GM23248 (cell line): ENCODE measurements around the gene PRKCQ. TPM values are rescaled to one million over a fixed set of nuclear protein-coding genes. Genes with fewer than 3 reads are reported as not detected.
"Not testable (repeated sequence)": the region's sequence is repeated elsewhere in the genome, so short reads cannot be mapped to it uniquely, and the experiment has no call there.

Source experiments
- DNase-seq: peaks from one replicate; pipeline ENCODE4 v3.0.0-alpha.2; 2015
- H2AFZ ChIP-seq: fragments of 200-600 bp; sonication (generic); 2 replicates; pipeline ENCODE4 v1.6.1; 2016; ENCODE audit warnings: antibody characterized with exemption
- H3F3A ChIP-seq: fragments of 200-600 bp; sonication (generic); 2 replicates; pipeline ENCODE4 v1.6.1; 2016; ENCODE audit warnings: mild to moderate bottlenecking, antibody characterized with exemption, mixed run types; ENCODE audit not compliant: insufficient read depth
- H3K27ac ChIP-seq: fragments of 200-600 bp; sonication (generic); 2 replicates; pipeline ENCODE4 v1.5.1; 2016; ENCODE audit warnings: mild to moderate bottlenecking
- H3K27me3 ChIP-seq: fragments of 200-600 bp; sonication (generic); replicated peaks from 2 replicates; pipeline ENCODE4 v1.6.1; 2016; ENCODE audit warnings: mild to moderate bottlenecking; ENCODE audit not compliant: insufficient read depth
- H3K36me3 ChIP-seq: fragments of 200-600 bp; sonication (generic); 2 replicates; pipeline ENCODE4 v1.6.1; 2016; ENCODE audit warnings: low read depth, mild to moderate bottlenecking
- H3K4me1 ChIP-seq: fragments of 200-600 bp; sonication (generic); 2 replicates; pipeline ENCODE4 v1.6.1; 2016; ENCODE audit warnings: mild to moderate bottlenecking; ENCODE audit not compliant: insufficient read depth
- H3K4me2 ChIP-seq: fragments of 200-600 bp; sonication (generic); one replicate; pipeline ENCODE4 v1.6.1; 2016; ENCODE audit warnings: mild to moderate bottlenecking; ENCODE audit not compliant: unreplicated experiment
- H3K4me3 ChIP-seq: fragments of 200-600 bp; sonication (generic); 2 replicates; pipeline ENCODE4 v1.5.1; 2016; ENCODE audit warnings: mild to moderate bottlenecking
- H3K79me2 ChIP-seq: fragments of 200-600 bp; sonication (generic); 2 replicates; pipeline ENCODE4 v1.6.1; 2016; ENCODE audit warnings: mild to moderate bottlenecking; ENCODE audit not compliant: insufficient read depth
- H3K9ac ChIP-seq: fragments of 200-600 bp; sonication (generic); 2 replicates; pipeline ENCODE4 v1.6.1; 2016; ENCODE audit warnings: mild to moderate bottlenecking
- H3K9me2 ChIP-seq: fragments of 200-600 bp; sonication (generic); 2 replicates; pipeline ENCODE4 v1.6.1; 2016; ENCODE audit warnings: mixed run types, mild to moderate bottlenecking, moderate library complexity; ENCODE audit not compliant: insufficient read depth
- H3K9me3 ChIP-seq: fragments of 200-600 bp; sonication (generic); one replicate; pipeline ENCODE4 v1.6.1; 2017; ENCODE audit warnings: low read depth
- H4K20me1 ChIP-seq: fragments of 200-600 bp; sonication (generic); 2 replicates; pipeline ENCODE4 v1.6.0; 2016; ENCODE audit not compliant: insufficient read depth
- EZH2 ChIP-seq: fragments of 200-600 bp; sonication (generic); IDR thresholded peaks from 2 replicates; pipeline ENCODE4 v1.6.1; 2018; ENCODE audit warnings: antibody characterized with exemption, mild to moderate bottlenecking; ENCODE audit not compliant: insufficient read depth, poor library complexity, severe bottlenecking
- EZH2phosphoT487 ChIP-seq: fragments of 200-600 bp; sonication (generic); IDR thresholded peaks from 2 replicates; pipeline ENCODE4 v1.6.1; 2018; ENCODE audit warnings: antibody characterized with exemption, moderate library complexity, mild to moderate bottlenecking, low read depth; ENCODE audit not compliant: insufficient read depth
- WGBS, 2 experiments: methylation state at CpG; one replicate each; pipeline ENCODE4 v1.1.6; 2015 to 2017; ENCODE audit warnings: low lambda C conversion rate in 2 of 2, low coverage in 1 of 2; ENCODE audit errors: missing lambda C conversion rate in 2 of 2; 5-methylcytosine and 5-hydroxymethylcytosine counted together
- in situ Hi-C: fragments of 300-500 bp; cut with MboI; formaldehyde crosslinking; loops from 2 replicates; pipeline ENCODE4 v1.15.0; 2020
- polyA plus RNA-seq: library from polyadenylated mRNA; unstranded; fragments of >200 nt; fragmentation: Nextera tagmentation; extraction: Ambion mirVana; gene quantifications from 2 replicates; pipeline ENCODE4 v1.2.1, GENCODE V29; 2016
- total RNA-seq: library from RNA; depleted of rRNA; stranded (reverse); fragments of >200 nt; shearing (Covaris generic); gene quantifications from 2 replicates; pipeline ENCODE4 v1.2.3, GENCODE V29; 2014

The PRKCQ gene
- total and polyA plus RNA-seq, 2 experiments from 2014 or later: not detected

- no peak for DNase-seq
- in situ Hi-C loops: no loop called here
- TF ChIP-seq EZH2 (no peak), EZH2phosphoT487 (no peak)
- Histone ChIP-seq H3K9me3 (no peaks in the 10 kb centered on the region), H3K9ac (no peak overlapping the region), H3F3A (no peaks in the 10 kb centered on the region), H3K4me2 (no peak overlapping the region), H3K27ac (no peak overlapping the region), H3K4me1 (no peaks in the 10 kb centered on the region), H3K27me3 (no peaks in the 10 kb centered on the region; the same call in 1 of the 2 replicates), H3K9me2 (no peaks in the 10 kb centered on the region), H3K79me2 (no peaks in the 10 kb centered on the region), H4K20me1 (no peaks in the 10 kb centered on the region), H3K36me3 (no peaks in the 10 kb centered on the region), H3K4me3 (no peak overlapping the region), H2AFZ (no peak overlapping the region)
- 21 to 23% methylated on average over 1 of the region's 1 CpG for WGBS, 2 experiments
Observed at GRCh38 chr10:6456067-6456466, 124.0 kb downstream of the PRKCQ start.

- Histone ChIP-seq H2AFZ (no peak overlapping the region), H3K36me3 (no peaks in the 10 kb centered on the region), H3K9me3 (no peaks in the 10 kb centered on the region), H3K4me3 (no peak overlapping the region), H3K9me2 (no peaks in the 10 kb centered on the region), H3K9ac (no peak overlapping the region), H3F3A (no peaks in the 10 kb centered on the region), H3K27me3 (no peaks in the 10 kb centered on the region; the same call in 1 of the 2 replicates), H3K4me1 (no peaks in the 10 kb centered on the region), H4K20me1 (no peaks in the 10 kb centered on the region), H3K79me2 (no peaks in the 10 kb centered on the region), H3K4me2 (no peak overlapping the region), H3K27ac (no peak overlapping the region)
- WGBS, 2 experiments: 3 to 4% methylated on average over 1 of the region's 1 CpG
- DNase-seq: no peak
- in situ Hi-C loops: no loop called here
- no peak for TF ChIP-seq EZH2
- TF ChIP-seq EZH2phosphoT487: no peak
Observed at GRCh38 chr10:6455592-6455991, 124.5 kb downstream of the PRKCQ start.

- no peaks in the 10 kb centered on the region for H4K20me1 ChIP-seq
- in situ Hi-C loops: loop anchor here (25.0 kb wide), 1 partner anchor 966 kb away; the partner anchor contains the start of gene SFMBT2
- DNase-seq: no peak
Observed at GRCh38 chr10:6446711-6447110, 133.4 kb downstream of the PRKCQ start.

GRCh38 chr10:6445671-6446316 lies 134.3 kb downstream of the PRKCQ start:
- no peaks in the 10 kb centered on the region for H3F3A ChIP-seq
- no peak for TF ChIP-seq EZH2
- TF ChIP-seq EZH2phosphoT487: no peak
- H3K4me2 ChIP-seq: no peak overlapping the region
- no peaks in the 10 kb centered on the region for H3K9me3 ChIP-seq
- peak; percentile 58 for DNase-seq
- in situ Hi-C loops: loop anchor here (25.0 kb wide), 1 partner anchor 967 kb away; the partner anchor contains the start of gene SFMBT2
- H2AFZ ChIP-seq: no peak overlapping the region
- no peak overlapping the region for H3K27ac ChIP-seq
- WGBS, 2 experiments: 20 to 22% methylated on average over 12 of the region's 12 CpGs
- H3K9ac ChIP-seq: no peak overlapping the region
- no peak overlapping the region for H3K4me3 ChIP-seq
- H3K4me1 ChIP-seq: no peaks in the 10 kb centered on the region
- H3K79me2 ChIP-seq: no peaks in the 10 kb centered on the region
- no peaks in the 10 kb centered on the region for H3K36me3 ChIP-seq
- no peaks in the 10 kb centered on the region for H3K9me2 ChIP-seq
- no peaks in the 10 kb centered on the region; the same call in 1 of the 2 replicates for H3K27me3 ChIP-seq
- no peaks in the 10 kb centered on the region for H4K20me1 ChIP-seq

More at GRCh38 chr10:6446711-6447110, 133.4 kb downstream of the PRKCQ start:
- TF ChIP-seq EZH2 (no peak), EZH2phosphoT487 (no peak)
- no peak overlapping the region for H3K4me2 ChIP-seq
- no peak overlapping the region for H3K4me3 ChIP-seq
- H3K27ac ChIP-seq: no peak overlapping the region
- H3K27me3 ChIP-seq: no peaks in the 10 kb centered on the region; the same call in 1 of the 2 replicates
- H3K9me3 ChIP-seq: no peaks in the 10 kb centered on the region
- WGBS, 2 experiments: 57 to 59% methylated on average over 8 of the region's 8 CpGs
- no peak overlapping the region for H2AFZ ChIP-seq
- no peaks in the 10 kb centered on the region for H3K36me3 ChIP-seq
- H3K79me2 ChIP-seq: no peaks in the 10 kb centered on the region
- no peaks in the 10 kb centered on the region for H3K4me1 ChIP-seq
- H3F3A ChIP-seq: no peaks in the 10 kb centered on the region
- H3K9me2 ChIP-seq: no peaks in the 10 kb centered on the region
- no peak overlapping the region for H3K9ac ChIP-seq

GRCh38 chr10:6439875-6440274 lies 140.2 kb downstream of the PRKCQ start:
- 39 to 61% methylated on average over 4 of the region's 4 CpGs for WGBS, 2 experiments
- H3K79me2 ChIP-seq, H3K4me3 ChIP-seq, H3K36me3 ChIP-seq, H3K9me2 ChIP-seq, H3K4me2 ChIP-seq, H3K4me1 ChIP-seq, H4K20me1 ChIP-seq, H2AFZ ChIP-seq, H3K27ac ChIP-seq, H3K9me3 ChIP-seq, H3K9ac ChIP-seq, DNase-seq, H3K27me3 ChIP-seq, H3F3A ChIP-seq: not testable (repeated sequence)
- in situ Hi-C loops: loop anchor here (25.0 kb wide), 1 partner anchor 972 kb away; the partner anchor contains the start of gene SFMBT2
